Measurements from ENCODE around the gene FBXO7.

Gene FBXO7

DNA sequence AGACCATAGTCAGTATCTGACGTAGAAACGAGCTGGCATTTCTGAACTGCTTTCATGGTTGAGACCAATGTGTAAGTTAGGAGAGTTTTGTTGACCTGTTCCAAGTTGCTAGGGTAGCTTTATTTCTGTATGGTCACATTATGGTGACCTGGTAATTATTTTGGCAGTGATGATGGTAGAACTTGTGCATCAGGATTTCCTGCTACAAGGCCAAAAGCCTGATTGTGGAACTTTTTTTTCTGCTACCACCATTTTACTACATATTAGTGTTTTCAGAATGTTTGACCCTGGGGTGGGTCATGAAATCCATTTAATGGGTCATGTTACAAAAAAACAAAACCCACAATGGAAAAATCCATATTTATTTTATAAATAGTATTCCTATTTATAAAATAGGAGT lies 18.9 kb downstream of the FBXO7 start:
- Histone ChIP-seq H3K4me2 (ENCODE audit: low read depth, low read length) (no peak overlapping the region), H3K36me3 (replicated peaks; ENCODE audit: insufficient read depth, low read length) (peaks cover 23% of the 10 kb centered on the region), H3K79me2 (ENCODE audit: low read length) (no peaks in the 10 kb centered on the region), H3K9me3 (replicated peaks; ENCODE audit: insufficient read depth, low read length) (no peaks in the 10 kb centered on the region), H4K20me1 (ENCODE audit: insufficient read depth, low read length) (no peaks in the 10 kb centered on the region), H3K9ac (ENCODE audit: low read length) (no peak overlapping the region), H2AFZ (ENCODE audit: low read length) (no peak overlapping the region), H3K27me3 (replicated peaks; ENCODE audit: insufficient read depth, low read length) (no peaks in the 10 kb centered on the region), H3K4me1 (ENCODE audit: low read length) (no peaks in the 10 kb centered on the region), H3K9me2 (replicated peaks; ENCODE audit: insufficient read depth, low read length) (no peaks in the 10 kb centered on the region), H3F3A (ENCODE audit: insufficient read depth, low read length) (no peaks in the 10 kb centered on the region), H3K27ac (ENCODE audit: low read length) (no peak overlapping the region), H3K4me3 (ENCODE audit: low read length) (no peak overlapping the region)
- TF ChIP-seq, protein P1, sequence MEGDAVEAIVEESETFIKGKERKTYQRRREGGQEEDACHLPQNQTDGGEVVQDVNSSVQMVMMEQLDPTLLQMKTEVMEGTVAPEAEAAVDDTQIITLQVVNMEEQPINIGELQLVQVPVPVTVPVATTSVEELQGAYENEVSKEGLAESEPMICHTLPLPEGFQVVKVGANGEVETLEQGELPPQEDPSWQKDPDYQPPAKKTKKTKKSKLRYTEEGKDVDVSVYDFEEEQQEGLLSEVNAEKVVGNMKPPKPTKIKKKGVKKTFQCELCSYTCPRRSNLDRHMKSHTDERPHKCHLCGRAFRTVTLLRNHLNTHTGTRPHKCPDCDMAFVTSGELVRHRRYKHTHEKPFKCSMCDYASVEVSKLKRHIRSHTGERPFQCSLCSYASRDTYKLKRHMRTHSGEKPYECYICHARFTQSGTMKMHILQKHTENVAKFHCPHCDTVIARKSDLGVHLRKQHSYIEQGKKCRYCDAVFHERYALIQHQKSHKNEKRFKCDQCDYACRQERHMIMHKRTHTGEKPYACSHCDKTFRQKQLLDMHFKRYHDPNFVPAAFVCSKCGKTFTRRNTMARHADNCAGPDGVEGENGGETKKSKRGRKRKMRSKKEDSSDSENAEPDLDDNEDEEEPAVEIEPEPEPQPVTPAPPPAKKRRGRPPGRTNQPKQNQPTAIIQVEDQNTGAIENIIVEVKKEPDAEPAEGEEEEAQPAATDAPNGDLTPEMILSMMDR (IDR thresholded peaks at IDR 0.05; ENCODE audit: low read length) = no peak
- no peak for TF ChIP-seq EZH2phosphoT487 (IDR thresholded peaks at IDR 0.05; ENCODE audit: low read length)
- no peak for TF ChIP-seq EZH2 (optimal IDR thresholded peaks at IDR 0.05; ENCODE audit: low read depth, low read length)
- no peak for DNase-seq

DNA sequence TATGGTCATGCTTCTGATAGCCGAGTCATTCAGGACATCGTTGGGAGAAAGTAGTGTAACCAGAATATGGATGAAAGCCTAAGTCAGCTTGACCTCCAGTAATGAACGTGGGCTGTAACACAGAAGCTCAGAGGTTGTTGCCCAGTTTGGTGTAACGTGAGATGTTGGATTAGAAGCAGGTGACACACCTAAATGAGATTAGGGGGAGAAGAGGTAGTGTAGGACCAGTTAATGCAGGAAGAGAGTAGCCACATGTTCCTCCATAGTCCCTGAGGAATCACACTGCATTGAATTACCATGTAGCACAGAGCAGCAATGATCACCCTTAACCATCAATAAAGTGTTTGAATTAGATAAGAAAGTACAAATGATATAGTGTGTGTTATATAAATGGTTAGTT lies 20.4 kb downstream of the FBXO7 start:
- TF ChIP-seq EZH2phosphoT487 (IDR thresholded peaks at IDR 0.05; ENCODE audit: low read length) = no peak
- TF ChIP-seq, protein P1 (IDR thresholded peaks at IDR 0.05; ENCODE audit: low read length) = no peak
- no peak for TF ChIP-seq EZH2 (optimal IDR thresholded peaks at IDR 0.05; ENCODE audit: low read depth, low read length)
- Histone ChIP-seq H3K9ac (ENCODE audit: low read length) (no peak overlapping the region), H4K20me1 (ENCODE audit: insufficient read depth, low read length) (no peaks in the 10 kb centered on the region), H3K27me3 (replicated peaks; ENCODE audit: insufficient read depth, low read length) (no peaks in the 10 kb centered on the region), H3K4me1 (ENCODE audit: low read length) (no peaks in the 10 kb centered on the region), H3F3A (ENCODE audit: insufficient read depth, low read length) (no peaks in the 10 kb centered on the region), H3K4me2 (ENCODE audit: low read depth, low read length) (no peak overlapping the region), H3K79me2 (ENCODE audit: low read length) (no peaks in the 10 kb centered on the region), H3K4me3 (ENCODE audit: low read length) (no peak overlapping the region), H3K9me2 (replicated peaks; ENCODE audit: insufficient read depth, low read length) (no peaks in the 10 kb centered on the region), H3K36me3 (replicated peaks; ENCODE audit: insufficient read depth, low read length) (peaks cover 24% of the 10 kb centered on the region), H3K27ac (ENCODE audit: low read length) (no peak overlapping the region), H3K9me3 (replicated peaks; ENCODE audit: insufficient read depth, low read length) (no peaks in the 10 kb centered on the region), H2AFZ (ENCODE audit: low read length) (no peak overlapping the region)
- DNase-seq = no peak

- peaks cover 6% of the 10 kb centered on the region; the same call in 1 of the 2 replicates for H3K36me3 ChIP-seq (replicated peaks; ENCODE audit: insufficient read depth, low read length)
Observed at GRCh38 chr22:32499666-32500065, 25.1 kb downstream of the FBXO7 start.

More at GRCh38 chr22:32499666-32500065, 25.1 kb downstream of the FBXO7 start:
- Histone ChIP-seq H3K4me2 (ENCODE audit: low read depth, low read length) (no peak overlapping the region), H3K9me3 (replicated peaks; ENCODE audit: insufficient read depth, low read length) (no peaks in the 10 kb centered on the region), H3K4me1 (ENCODE audit: low read length) (no peaks in the 10 kb centered on the region), H3K4me3 (ENCODE audit: low read length) (no peak overlapping the region), H4K20me1 (ENCODE audit: insufficient read depth, low read length) (no peaks in the 10 kb centered on the region), H3K9me2 (replicated peaks; ENCODE audit: insufficient read depth, low read length) (no peaks in the 10 kb centered on the region), H3F3A (ENCODE audit: insufficient read depth, low read length) (no peaks in the 10 kb centered on the region), H2AFZ (ENCODE audit: low read length) (no peak overlapping the region), H3K79me2 (ENCODE audit: low read length) (no peaks in the 10 kb centered on the region), H3K27me3 (replicated peaks; ENCODE audit: insufficient read depth, low read length) (no peaks in the 10 kb centered on the region), H3K9ac (ENCODE audit: low read length) (no peak overlapping the region), H3K27ac (ENCODE audit: low read length) (no peak overlapping the region)
- TF ChIP-seq, protein P1 (IDR thresholded peaks at IDR 0.05; ENCODE audit: low read length) = no peak
- TF ChIP-seq EZH2phosphoT487 (IDR thresholded peaks at IDR 0.05; ENCODE audit: low read length) = no peak
- TF ChIP-seq EZH2 (optimal IDR thresholded peaks at IDR 0.05; ENCODE audit: low read depth, low read length) = no peak
- DNase-seq = no peak

All from MM.1S (cell line).